Astrocyte (in vitro differentiated cells and primary cell): ENCODE results near the gene NDUFA5.

Experiments
- CTCF ChIP-seq: IDR thresholded peaks from 2 replicates; pipeline ENCODE4 v1.5.1; 2011; ENCODE audit warnings: low read depth, mild to moderate bottlenecking, inconsistent platforms, low read length, moderate library complexity; ENCODE audit not compliant: insufficient read depth
- EZH2 ChIP-seq: IDR thresholded peaks from 2 replicates; pipeline ENCODE4 v1.6.1; 2012; ENCODE audit warnings: mild to moderate bottlenecking, low read length, inconsistent platforms; ENCODE audit not compliant: insufficient read depth

- TF ChIP-seq CTCF (no peak), EZH2 (no peak)
These were observed 2.1 kb downstream of the NDUFA5 start for GRCh38 chr7:123555484-123555883.
